ENCODE results near the gene THOC2.

DNA sequence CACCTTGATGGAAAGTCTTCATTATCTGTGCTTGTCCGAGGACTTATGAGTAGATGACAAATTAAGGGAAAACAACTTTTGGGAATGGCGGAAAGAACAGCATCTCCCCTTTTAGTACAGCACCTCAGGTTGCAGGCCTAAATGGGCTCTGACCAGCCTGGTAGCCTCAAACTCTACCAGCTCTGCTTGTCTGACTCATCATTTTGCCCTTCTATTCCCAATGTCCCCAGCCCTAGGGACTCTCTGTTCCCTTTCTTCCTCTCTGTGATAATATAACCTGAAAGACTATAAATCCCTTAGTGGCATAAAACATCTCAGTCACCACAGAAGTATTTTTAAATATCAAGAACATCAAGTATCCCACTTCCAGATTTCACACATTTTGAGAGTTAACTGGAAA lies 121.9 kb downstream of the THOC2 start:
- TF ChIP-seq RXRA (IDR thresholded peaks at IDR 0.05; ENCODE audit: insufficient read depth, low read depth, low read length) (no peak), CBX5 (IDR thresholded peaks at IDR 0.05; ENCODE audit: low read depth, low read length) (no peak)
